Measurements from ENCODE around the gene PRKCH.
"Not testable (repeated sequence)": the region's sequence is repeated elsewhere in the genome, so short reads cannot be mapped to it uniquely, and the experiment has no call there.

PRKCH gene

DNA sequence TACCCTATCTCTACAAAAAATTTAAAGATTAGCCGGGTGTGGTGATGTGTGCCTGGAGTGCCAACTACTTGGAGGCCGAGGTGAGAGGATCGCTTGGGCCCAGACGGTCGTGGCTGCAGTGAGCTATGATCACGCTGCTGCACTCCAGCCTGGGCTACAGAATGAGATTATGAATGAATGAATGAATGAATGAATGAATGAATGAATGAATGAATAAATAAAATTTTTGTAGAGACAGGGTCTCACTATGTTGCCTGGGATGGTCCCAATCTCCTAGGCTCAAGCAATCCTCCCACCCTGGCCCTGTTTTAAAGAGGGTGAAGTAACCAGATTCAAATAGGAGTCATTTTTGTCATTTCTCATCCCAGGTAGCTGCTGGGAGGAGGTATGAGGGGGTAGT lies 197.7 kb downstream of the PRKCH start:
- no peak for DNase-seq

DNA sequence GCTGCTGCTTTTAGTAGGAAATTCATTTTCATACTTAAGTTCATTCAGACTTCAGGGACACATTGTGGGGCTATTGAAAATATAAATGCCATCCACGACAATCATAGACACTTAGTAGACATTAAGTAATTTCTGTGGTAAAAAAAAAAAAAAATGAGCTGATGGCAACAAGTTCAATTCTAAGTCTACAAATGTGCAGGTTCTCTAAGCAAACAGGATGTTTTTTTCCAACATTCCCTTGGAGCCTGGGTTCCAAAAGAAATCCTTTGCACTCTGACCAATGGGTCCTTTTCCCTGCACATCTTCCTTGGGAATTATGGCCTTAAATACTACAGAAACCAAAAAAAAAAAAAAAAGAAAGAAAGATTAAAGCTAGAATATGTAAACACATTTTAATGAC lies 198.4 kb downstream of the PRKCH start:
- DNase-seq = no peak

DNA sequence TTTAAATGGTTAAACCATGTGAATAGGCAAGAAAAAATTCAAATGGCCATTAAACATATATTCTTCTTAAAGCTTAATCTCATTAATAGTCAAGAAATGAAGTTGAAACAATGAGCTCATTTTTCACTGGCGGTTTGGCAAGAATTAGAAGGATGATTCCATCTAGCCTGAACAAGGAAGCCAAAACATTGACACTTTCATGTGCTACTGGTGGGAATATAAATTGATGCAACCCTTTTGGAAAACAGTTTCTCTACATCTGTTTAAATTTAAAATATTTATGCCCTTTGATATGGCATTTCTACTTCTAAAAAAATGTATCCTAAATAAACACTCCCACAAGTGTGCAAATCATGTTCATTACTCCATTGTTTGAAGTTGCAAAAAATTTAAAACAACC lies 199.2 kb downstream of the PRKCH start:
- no peak for DNase-seq

DNA sequence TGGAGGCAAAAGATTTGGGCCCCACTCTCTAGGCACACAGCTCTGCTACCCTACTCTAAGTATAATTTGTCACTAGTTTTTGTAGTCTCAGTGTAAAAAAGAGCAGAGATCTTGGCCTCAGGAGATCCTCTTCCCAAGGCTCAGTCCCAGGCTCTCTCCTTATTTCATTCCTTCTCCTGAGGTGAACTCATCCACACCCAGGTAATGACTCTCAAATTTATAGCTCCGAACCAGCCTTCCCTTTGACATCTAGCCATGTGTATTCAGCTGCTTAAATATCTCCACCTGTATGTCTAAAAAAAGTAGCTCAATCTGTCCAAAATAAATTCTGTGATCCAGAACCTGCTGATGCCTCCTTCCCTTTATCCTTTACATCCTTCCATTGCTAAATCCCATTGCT lies 200.4 kb downstream of the PRKCH start:
- no peak for DNase-seq

DNA sequence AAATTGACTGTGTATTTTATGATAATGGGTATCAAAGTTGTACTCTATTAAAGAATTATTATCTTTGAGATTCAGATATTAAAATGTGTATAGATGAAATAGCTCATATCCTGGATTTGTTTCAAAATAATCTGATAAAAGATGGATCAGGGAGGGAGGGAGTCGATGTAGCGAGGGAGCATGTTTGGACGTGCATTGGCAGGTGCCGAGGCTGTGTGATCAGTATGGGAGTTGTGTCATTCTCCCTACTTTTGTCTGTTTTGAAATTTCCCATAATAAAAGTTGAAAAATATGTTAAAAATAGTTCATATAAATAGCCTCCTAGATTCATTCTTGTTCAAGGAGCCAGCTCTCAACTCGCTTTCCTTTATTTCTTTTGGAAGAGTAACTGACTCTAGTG lies 202.4 kb downstream of the PRKCH start:
- DNase-seq = no peak

DNA sequence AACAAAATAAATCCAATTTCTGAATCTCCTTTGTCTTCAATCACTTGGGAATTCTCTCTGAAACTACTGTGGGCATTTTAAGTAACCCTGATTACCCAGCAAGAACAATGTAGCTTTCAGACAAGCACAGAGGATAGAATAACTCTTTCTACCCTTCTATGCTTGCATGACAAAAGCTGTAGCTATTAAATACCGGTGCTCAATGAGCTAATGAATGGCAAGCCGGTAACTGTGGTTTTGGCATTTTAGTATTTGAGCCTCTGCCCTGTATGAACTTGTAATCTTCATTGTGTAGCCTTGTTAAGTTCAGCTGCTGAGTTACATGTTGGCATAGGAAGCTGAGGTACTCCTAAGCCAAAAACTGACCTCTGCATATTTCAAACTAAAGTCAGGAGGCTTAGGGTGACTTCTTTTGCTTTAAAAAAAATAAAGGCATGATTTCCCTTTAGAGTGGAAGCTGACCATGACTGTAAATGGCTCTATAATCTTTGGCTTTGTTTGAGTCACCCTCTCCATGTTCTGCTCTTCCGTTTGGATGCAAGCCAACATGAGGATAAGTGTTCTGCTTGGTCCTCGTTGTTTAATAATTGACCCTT lies 202.9 kb downstream of the PRKCH start:
- DNase-seq = no peak

DNA sequence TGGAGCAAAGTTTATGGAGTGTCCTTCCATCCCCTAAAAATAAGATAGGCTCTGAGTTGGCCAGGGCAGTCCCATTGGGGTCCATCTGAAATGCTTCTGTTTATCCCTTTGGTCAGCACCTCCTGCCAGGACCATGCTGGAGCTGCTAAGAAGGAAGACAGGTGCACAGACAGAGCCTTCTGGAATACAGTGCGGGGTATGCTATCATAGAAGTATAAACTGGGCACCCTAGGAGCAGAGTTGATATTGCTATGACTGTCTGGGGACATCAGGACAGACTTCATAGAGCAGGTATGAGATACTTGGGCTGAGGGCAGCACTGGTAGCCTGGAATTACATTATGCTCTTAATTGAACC lies 203.5 kb downstream of the PRKCH start:
- no peak for DNase-seq

DNA sequence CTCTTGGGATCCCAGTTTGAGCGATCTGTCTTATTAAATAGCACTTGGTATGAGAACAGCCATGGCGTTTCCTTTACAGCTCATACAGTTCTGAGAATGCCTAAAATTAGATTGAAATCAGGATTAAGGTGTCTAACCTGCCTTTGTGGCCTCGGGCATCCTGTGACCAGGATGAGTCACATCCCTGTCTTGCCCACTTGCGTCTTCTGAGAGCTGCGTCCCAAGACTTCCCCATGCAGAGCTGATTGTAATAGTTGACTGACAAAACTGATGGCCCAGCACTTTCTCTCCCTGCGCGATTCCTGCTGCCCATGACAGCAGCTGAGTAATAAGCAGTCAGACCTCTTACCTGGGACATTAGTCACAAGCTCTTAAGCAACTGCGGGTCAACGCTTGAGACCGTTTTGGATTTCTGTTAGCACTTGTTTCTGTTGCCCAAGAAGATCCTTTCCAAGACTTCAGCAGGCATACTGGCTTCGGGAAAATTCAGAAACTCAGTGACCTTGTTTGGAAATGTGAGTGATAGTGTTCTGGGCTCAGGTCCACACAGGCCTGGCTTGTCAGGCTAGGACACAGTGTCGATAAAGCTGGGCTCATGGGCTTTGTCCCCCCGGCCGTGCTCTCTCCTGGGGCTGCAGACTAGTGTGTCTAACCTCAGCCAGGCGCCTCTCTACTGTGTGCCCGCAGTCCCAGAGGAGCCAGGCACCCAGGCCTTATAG lies 204.1 kb downstream of the PRKCH start:
- DNase-seq = no peak

DNA sequence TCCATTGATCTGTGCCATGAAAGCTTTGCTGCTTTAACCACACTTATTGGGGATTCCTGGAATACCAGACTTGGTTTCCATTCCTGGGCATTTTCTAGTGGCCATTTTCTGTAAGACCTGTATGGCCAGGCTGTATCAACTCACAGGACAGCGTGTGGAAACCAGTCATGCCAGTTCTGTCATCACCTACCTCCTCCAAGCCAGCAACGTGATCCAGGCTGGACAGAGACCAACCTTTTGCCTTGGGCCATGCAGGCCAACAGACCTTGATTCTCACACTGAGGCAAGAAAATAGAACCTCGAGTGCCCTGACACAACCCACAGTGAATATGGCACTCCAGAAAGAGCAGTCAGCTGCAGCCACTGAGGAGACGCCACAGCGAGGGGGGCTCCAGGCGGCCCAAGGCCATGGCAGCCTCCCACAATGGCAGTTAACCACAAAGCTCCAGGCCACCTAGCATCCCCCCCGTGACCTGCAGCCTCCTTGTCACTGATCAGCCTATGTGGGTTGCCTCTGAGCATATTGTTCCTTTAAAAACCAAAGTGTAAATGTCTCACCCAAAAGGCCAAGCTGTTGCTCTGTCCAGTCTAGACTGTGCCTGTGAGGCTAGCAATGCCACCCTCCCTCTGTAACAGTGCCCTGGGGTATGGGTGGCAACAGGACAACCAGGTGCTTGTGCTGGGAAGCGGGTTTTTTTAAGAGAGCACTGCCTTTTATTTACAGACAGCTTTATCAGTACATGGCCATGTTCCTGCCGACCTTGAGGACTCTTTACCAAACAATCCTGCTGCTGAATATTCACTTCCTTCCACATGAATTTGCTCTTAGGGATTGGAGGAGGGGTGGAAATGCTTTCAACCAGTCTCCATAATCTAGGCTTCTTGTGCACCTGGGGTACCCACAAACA lies 205.3 kb downstream of the PRKCH start:
- DNase-seq = no peak

DNA sequence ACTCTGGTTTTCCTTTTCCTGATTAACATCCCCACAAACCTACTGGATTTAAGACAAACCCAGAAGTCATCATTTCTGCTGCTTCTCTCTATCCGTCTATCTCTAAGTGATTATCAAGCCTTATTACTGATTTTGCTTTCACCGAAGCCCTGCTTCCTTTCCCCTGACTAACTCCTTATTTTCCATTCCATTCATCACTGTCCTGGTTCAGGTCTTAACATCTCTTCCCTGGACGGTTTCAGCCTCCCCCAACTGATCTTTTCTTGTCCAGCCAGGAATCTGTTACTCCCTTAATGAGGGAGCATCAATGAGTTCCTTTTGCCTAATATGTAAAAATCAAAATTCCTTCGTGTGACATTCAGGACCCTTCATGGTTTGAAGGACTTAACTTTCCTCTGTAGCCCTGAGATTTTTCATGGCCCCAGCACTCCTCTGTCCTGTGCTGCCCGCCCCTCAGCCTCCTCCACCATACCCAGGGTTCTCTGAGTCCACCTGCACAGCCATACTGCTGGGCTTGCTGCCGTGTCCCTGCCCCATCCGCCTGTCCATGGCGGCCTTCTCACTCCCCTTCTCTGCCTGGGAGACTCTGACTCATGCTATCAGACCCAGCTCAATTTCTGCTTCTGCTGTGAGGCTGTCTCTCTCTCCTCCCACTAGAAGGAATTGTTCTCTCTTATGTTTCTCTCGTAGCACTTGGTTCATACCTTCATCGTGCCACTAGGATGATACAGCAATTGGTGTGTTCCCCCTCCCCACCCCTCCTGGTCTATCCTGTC lies 206.1 kb downstream of the PRKCH start:
- no peak for DNase-seq

DNA sequence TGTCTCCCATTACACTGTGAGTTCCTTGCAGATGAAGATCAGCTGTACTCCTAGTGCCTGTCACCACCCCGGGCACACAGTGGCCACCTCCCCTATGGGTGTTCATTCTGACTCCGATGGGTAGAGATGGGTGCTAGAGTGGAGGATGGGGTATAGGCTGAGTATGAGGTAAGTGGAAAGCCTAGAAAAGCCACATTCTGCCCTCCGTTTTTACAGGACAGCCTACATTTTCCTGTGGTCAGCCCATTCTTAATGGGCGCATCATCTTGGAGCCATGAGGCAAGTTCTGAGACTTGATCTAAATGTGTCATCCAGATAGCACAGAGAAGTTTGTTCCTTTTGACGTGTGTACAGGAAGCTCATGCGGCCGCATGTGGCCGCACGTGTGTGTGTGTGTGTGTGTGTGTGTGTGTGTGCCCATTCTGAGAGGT lies 207.2 kb downstream of the PRKCH start:
- no peak for DNase-seq

DNA sequence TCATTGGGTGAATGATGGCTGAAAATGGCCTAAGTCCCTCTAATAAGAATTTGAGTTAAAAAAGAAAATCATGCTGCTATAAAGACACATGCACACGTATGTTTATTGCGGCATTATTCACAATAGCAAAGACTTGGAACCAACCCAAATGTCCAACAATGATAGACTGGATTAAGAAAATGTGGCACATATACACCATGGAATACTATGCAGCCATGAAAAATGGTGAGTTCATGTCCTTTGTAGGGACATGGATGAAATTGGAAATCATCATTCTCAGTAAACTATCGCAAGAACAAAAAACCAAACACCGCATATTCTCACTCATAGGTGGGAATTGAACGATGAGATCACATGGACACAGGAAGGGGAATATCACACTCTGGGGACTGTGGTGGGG lies 208.0 kb downstream of the PRKCH start:
- DNase-seq = not testable (repeated sequence)

DNA sequence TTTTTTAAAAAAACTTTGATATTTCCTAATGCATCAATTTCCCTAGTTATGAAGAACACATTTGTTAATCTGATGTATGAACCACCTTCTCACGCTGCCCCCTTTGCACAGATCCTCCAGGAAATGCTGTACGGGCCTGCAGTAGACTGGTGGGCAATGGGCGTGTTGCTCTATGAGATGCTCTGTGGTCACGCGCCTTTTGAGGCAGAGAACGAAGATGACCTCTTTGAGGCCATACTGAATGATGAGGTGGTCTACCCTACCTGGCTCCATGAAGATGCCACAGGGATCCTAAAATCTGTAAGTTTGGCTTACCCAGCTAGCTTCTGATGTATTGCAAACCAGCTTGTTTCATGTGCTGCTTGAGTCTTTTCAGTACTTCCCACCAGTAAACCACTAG lies 208.9 kb downstream of the PRKCH start:
- no peak for DNase-seq

DNA sequence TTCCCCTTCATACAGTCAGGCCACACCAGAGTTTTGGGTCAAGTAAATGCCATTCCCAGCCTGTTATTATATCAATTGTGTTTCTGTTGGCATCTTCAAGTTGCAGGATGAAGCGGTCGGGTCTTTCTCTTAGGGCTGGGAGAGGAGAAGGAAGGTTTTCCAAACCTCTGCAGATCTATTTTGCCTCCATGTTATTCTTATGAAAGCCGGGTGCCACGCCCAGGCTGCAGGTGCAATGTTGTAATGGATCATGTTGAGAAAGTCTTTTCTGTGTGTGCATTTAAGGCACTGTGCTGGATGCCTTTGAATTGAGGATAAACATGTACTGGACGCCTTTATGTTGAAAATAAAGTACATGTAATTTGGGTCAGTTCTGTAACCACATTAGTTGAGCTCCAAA lies 209.5 kb downstream of the PRKCH start:
- no peak for DNase-seq

DNA sequence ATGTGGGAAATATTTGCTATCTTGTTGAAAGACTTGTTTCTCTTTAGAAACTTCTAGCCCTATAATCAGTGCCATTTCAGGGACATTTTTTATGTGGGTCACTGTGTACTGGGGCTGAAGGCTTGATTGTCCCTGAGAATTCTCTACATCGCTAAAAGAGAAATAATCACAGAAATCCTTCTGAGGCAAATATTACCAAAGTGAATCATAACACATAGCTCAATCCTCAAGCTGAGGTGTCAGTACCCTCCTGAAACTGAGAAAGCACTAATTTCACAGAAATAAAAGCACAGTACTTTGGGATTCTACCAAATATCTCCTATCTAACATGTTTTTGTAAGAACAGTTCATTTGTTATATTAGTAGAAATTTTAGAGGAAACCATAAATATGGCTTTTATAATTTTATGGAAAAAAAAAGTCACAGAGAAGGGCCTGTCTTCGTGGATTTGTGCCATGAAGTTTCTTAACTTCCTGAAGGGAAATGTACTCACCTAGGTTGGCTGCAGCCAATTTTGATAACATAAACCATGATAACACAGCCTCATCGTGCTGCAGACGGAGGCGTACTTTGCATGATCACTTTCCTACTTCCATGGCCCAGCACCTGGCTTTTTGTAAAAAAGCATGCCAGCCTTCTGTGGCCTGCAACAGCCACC lies 210.2 kb downstream of the PRKCH start:
- DNase-seq = no peak

DNA sequence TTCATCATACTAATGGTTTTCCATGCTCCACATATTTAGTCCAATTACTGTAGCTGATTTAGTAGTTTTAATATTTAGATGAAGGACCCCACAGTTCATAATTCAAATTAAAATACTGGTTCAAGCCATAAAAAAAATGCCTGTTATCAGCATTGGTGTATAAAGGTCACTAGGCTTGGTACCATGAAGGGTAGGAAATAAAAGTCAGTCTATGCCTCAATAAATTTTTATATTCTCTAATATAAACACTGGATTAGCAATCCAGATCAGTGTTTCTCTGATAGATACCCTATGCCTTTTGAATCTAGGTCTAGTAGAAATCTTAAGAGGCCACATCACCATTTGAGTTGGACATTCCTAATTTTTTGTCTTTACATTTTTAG lies 210.7 kb downstream of the PRKCH start:
- DNase-seq = no peak

DNA sequence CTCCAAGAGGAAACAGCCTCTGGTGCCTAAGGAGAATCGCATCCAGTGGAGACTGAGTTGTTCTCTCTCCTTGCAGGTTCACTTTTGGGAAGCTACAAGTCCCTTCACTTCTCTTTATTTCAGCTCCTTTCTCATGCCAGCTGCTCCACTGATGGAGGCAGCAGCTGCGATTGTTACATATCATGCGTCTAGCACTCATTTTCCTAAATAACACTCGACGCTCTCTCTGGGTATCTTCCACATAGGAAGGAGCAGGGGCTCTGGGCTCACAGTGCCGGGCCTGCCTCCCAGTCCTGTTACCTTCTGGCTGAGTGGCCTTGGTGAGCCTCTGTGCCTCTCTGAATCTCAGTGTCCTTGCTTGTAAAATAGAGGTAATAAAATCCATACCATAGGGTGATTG lies 211.4 kb downstream of the PRKCH start:
- DNase-seq = no peak

DNA sequence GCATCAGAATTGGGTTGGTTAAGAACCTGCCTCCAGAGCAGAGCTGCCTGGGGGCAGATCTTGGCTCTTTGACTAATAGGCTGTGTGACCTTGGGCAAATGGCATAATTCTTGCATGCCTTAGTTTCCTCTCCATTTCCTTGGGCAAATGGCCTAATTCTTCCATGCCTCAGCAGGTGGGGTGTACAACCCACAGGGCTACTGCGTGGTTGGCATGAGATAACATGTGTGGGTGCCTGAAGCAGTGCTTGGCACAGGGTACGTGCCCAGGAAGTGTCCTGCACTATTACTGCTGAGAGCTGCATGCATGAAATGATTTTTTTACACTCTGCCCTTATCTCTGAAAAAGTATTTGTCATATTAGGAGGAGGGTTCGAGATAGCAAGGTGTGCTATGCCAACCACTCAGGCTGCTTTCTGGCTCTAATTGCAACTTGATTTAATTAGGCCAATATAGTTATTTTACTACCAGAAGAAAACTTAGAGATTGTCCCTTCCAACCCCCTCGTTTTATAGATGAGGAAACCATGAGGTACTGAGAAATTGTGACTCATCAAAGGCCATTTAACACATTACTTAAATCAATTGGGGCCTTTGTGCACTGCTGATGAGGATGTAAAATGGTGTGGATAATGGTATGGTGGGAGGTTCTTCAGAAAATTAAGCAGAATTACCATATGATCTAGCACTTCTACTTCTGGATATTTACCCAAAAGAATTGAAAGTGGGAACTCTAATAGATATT lies 212.3 kb downstream of the PRKCH start:
- no peak for DNase-seq

DNA sequence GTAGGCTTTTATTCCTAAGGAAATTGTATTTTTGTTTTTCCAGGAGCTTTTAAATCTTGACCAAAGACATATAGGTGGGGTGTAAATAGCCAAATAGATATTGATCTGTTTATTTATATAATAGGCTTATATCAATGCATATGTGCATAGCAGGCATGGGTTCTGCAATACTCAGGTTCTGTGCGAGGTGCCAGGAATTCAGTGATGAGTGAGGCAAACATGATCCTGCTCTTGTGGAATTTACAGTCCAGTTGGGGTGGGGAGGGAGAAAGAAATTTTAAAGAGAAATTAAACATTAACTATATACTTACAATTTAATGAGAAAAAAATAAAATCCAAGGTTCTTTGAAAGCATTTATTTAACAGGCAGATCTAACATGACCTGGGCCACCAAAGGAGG lies 213.7 kb downstream of the PRKCH start:
- DNase-seq = no peak

DNA sequence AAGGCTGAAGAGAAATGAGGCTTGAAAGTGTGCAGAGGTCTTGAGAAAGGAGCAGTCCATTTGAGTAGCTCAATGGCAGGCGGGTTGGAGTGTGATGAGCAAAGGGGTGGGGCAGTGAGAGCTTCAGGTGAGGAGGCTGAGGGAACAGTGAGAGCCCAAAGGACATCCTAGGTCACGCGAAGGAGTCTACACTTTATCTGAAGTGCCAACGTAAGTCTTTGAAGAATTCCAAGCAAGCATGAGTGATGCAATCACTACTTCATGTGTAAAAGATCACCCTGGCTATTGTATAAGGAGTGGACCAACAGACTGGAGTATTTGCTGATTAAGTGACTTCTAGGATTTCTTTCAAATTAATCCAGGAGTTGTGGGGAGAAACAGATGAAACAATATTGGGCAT lies 214.1 kb downstream of the PRKCH start:
- no peak for DNase-seq

DNA sequence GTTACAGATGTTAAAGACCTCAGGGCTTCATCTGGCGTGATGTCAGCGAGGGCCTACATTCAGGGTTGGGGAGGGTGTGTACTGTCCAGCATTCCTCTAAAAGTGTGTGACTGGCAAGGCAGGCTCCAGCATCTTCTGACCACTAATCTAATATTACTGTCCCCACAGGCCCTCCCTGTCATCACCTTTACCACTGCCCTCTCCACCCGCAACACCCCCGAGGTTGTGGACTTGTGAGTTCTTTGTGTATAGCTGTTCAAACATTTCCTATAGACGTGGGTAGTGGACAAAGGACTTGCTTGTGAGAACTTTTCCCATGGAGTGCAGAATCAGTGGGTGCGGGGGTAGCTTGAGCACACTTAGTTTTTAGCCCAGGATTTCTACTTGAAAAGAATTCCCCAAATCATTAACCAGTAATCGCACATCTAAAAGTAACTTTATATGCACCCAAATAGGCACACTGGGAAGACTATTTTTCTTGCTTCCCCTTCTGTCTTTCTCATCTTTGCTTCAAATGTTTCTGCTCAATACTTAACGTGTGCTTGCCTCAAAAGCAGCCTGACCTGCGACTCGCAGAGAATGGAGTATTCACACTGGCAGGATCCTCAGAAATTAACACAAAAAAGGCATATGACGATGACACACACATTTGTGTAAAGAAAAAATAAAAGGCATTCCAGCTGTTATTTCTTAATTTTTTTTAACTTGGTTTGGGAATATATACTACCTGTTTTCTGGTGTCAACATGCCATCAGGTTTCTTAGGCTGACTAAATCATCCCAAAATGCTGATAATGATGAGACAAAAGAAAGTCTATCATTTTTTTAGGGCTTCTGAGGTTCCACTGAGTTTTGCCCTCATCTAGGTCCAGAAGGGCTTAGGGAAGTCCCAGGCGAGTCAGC lies 215.5 kb downstream of the PRKCH start:
- no peak for DNase-seq

Measured in NCI-H446 treated with DMSO at 0.1 percent for 48 hours (cell line).